GM21528 (cell line): ENCODE data around the gene GALNT7.

ENCODE experiments used
- ATAC-seq: cut with Tn5 transposase; IDR thresholded peaks from one replicate; pipeline ENCODE4 v1.9.1; 2021; ENCODE audit warnings: mild to moderate bottlenecking, moderate library complexity; ENCODE audit not compliant: unreplicated experiment, low FRiP score

The GALNT7 gene

GRCh38 chr4:173332963-173333657 lies 164.5 kb downstream of the GALNT7 start:
- no peak for ATAC-seq

GRCh38 chr4:173333658-173334084 lies 165.1 kb downstream of the GALNT7 start:
- ATAC-seq, result peak; percentile 1

GRCh38 chr4:173334085-173334890 lies 165.7 kb downstream of the GALNT7 start, which contains the start of gene HMGB2:
HMGB2 (minus strand) TSS chr4:173334358; CDS start chr4:173333649, 709 bp downstream.
- ATAC-seq, result peak; percentile 92

DNA sequence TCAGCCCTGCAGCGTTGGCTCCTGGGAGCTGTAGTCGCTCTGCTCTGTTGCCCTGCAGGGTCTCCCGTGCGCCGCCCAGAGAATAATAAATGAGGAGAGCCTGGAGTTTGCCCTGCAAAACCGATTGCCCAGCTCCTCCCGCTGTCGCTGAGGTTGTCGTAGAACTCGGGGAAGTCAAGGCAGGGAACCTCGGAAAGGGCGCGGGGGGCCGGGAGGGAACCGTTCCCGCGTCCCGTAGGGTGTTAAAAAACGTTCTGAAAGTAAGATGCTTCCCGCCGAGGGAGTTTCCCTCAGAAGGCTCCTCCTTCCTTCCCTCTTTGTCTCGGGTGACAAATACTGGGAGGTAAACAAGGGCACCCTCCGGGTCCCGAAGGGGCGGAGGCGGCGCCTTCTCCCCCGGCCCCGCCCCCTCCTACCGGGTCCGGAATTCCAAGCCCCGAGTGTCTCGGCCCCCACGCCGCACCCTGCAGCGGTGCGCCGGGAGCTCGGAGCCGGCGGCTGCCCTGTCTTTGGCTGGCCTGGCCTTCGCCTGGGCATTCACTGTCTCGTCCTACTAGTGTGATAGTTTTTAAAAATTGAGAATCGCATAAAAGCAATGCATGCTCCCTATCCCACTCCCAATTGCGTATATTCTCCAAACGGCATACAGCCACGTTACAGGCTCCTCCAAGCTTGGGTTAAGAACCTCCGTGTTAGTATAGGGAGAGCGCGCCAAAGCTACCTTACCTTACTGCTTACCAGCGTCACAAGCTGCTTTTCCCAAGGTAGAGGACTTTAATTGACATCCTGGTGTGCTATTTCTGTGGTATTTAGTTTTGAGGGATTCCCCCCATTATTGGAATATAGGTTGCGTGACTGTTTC lies 166.5 kb downstream of the GALNT7 start:
- peak; percentile 46 for ATAC-seq

- no peak for ATAC-seq
Observed at GRCh38 chr4:173337463-173337862, 168.9 kb downstream of the GALNT7 start.

GRCh38 chr4:173343832-173344397 lies 175.3 kb downstream of the GALNT7 start:
- no peak for ATAC-seq

DNA sequence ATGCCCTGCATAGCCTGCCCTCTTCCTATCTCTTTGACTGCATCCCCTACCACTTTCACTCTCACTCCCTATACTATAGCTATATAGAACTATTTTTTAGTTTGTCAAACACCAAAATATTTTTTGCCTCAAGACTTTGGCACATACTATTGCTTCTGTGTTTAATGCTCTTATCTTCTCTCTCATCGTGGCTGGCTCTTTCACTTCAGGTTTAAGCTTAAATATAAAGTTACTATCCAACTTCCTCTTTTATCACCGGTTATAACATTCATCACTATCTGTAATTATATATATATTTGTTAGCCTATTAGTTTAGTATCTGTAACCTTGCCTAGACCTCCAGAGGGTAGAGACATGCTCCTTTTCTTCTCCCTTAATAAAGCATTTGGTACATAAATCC lies 177.0 kb downstream of the GALNT7 start:
- ATAC-seq, result peak; percentile 47

DNA sequence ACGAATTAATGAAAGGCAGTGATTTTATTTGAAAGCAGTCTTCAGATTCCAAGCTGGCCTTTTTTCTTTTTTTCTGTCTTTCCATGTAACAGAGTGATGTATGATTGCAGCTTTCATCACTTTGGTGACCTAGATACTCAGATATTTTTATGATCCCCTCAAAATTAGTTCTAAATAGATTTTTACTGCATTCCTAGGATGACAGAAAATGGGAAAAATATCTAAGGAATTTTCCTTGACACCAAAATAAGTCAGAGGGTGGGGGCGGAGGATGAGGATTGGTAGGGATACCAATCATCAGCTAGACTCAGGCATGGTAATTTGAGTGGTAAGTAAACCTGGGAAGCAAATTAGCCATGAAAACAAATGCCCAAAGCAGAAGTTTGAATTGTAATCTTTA lies 177.5 kb downstream of the GALNT7 start:
- no peak for ATAC-seq

- ATAC-seq, result no peak
Observed at GRCh38 chr4:173347467-173347866, 178.9 kb downstream of the GALNT7 start.

DNA sequence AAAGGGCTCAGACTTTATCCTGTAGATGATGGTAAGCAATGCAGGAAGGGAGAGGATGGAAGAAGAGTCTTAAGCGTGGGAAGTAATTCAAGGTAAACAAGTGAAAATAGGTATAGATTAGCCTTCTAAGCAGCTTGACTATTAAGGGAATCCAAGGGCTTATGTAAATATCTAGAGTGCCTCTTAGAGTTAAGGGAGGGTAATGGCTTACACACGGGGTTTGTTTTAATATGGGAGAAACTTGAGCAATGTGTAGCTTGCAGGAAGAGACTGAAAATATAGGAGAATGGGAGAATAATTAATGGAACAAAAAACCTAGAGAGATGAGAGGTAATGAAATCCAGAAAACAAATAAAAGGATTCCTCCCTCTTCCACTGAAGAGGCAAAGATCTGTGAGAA lies 189.3 kb downstream of the GALNT7 start:
- ATAC-seq, result no peak

DNA sequence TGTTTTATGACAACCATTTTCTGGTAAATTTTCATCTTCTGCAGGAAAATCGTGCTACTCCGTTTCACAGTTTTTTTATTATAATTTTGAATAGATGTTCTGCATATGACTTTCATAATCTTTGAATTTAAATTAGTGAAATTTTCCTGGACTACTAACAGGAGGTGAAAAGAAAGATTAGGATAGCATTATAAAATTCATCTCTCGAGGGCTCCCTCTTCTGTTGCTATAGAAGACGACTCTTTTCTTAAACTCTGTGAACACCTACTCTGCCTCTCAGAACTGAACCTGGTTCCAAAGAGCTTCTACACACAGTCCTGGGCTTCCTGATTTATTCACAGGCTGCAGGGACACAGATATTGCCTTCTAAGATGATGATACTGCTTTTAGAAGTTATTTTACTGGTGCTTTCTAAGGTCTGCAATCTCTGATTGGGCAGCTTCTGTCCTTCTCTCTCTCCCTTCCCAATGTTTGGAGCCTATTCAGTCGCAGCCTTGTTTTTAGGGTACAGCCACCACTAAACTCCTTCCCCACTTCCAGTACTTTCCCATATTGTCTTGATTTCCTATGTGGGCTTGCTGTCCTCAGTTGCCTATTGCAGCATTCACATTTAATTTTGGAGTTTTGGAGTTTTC lies 192.1 kb downstream of the GALNT7 start:
- ATAC-seq, result no peak

GRCh38 chr4:173362666-173363065 lies 194.1 kb downstream of the GALNT7 start:
- no peak for ATAC-seq

GRCh38 chr4:173365359-173365996 lies 196.9 kb downstream of the GALNT7 start:
- ATAC-seq, result no peak

DNA sequence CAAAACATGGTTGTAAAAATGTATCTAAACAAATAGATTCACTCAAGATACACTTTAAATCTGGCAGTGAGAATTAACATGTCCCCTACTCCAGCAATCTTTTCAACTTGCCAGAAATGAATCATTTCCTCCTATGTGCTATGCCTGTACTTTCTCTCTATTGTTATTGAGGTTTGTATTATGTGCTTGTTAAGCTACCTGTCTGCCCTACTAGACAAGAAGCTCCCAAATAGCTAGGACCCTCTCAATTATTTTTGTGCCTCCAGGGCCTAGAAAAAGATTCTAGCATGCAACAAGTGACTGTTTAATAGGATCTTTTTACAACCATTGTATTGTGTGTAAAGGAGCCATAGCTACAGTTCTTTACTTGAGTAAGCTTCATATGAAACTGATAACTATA lies 198.7 kb downstream of the GALNT7 start:
- ATAC-seq, result no peak

DNA sequence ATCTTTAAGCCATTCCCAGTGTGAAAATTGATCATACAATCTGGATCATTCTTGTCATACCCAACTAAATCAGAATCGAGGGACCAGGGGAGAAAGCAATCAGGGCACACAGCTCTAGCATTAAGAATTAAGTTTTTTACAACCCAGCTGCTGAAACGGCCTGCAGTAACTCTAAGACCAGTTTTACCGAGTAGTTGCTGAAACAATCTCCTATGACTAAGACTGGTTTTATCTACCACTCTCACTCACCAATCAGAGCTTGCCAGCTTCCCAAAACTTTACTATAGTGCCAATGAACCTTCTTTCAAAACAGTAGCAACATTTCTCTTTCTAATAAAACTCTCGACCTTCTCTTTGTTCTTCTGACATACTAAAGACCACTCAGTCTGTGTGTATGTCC lies 199.3 kb downstream of the GALNT7 start:
- ATAC-seq, result no peak

DNA sequence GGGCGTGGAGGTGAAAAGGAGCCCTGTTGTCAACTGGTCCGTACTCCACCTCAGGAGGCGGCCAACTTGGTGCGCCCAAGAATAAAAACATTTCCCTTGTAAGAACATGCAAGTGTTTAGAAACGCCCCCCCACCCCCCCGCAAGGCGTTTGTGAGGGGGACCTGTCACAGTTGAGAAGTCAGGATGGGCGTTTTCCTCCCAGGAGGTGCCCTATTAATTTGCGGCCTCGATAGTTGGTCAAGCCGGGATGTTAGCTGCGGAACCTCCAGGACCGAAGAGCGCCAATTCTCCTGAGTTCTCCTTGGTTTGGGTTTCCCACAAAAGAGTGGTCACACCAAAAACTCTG lies 201.5 kb downstream of the GALNT7 start:
- ATAC-seq, result peak; percentile 10

- ATAC-seq, result peak; percentile 79
Observed at GRCh38 chr4:173370477-173371291, 202.1 kb downstream of the GALNT7 start, which contains the start of gene SAP30. SAP30 (plus strand) TSS chr4:173370954; CDS start chr4:173371183, 229 bp downstream.

DNA sequence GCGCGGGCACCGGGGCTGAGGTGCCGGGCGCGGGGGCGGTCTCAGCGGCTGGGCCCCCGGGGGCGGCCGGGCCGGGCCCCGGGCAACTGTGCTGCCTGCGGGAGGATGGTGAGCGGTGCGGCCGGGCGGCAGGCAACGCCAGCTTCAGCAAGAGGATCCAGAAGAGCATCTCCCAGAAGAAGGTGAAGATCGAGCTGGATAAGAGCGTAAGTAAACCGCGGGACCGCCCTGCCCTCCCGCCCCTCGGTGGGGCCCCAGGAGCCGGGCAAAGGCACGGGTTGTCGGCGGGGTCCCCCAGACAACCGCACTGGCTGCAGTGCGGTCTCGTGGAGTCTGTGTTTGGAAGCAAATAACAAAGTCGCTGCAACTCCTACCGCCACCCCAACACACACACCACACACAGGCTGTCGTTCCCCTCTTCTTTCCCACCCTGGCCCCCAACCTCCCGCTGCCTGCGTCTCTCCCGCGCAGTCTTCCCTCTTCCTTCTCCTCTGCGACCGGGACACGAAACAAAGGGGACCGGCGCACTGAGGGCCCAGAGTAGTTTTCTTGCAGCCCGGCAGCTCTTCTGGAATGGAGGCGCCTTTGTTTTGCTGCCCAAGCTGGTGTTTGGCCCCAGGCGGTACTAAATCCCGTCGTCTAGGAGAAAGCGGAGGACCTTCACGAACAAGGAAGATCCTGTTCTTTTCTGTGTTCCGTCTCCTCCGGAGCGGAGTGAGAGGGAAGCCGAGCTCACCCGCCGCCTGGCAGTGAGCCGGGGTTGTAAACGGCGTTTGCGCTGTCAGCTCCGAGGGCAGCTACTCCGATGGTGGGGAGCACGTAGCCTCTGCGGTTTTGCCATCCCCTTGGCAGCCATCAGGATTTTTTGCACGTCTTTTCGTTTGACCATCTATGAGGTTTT lies 202.9 kb downstream of the GALNT7 start:
- ATAC-seq, result peak; percentile 29
